GM12891 (cell line): Measurements from ENCODE around the gene ADD2.
A peak's percentile ranks its signal among the peaks of the same experiment; 100 is the strongest.

ENCODE experiments used
- DNase-seq: peaks from one replicate; pipeline ENCODE4 v3.0.0; 2011; ENCODE audit warnings: low spot score; ENCODE audit not compliant: insufficient read length
- FAIRE-seq: peaks from 2 replicates; lab custom pipeline; 2011; peaks lifted over from hg19 to GRCh38; lab: Jason Lieb, UNC
- PAX5 ChIP-seq: IDR thresholded peaks from 2 replicates; pipeline ENCODE4 v1.6.1; 2011; ENCODE audit warnings: low read length, moderate library complexity, mild to moderate bottlenecking; ENCODE audit not compliant: insufficient read depth, severe bottlenecking
- POLR2A ChIP-seq: IDR thresholded peaks from 2 replicates; pipeline ENCODE4 v1.6.1; 2011; ENCODE audit warnings: low read depth, low read length, control low read depth
- POLR2AphosphoS5 ChIP-seq: IDR thresholded peaks from 2 replicates; pipeline ENCODE4 v1.6.1; 2011; ENCODE audit warnings: low read depth, low read length, control low read depth
- POU2F2 ChIP-seq: IDR thresholded peaks from 2 replicates; pipeline ENCODE4 v1.6.1; 2011; ENCODE audit warnings: low read depth, mild to moderate bottlenecking, control low read depth, low read length, moderate library complexity
- SPI1 ChIP-seq: IDR thresholded peaks from 2 replicates; pipeline ENCODE4 v1.6.1; 2011; ENCODE audit warnings: low read depth, low read length, control low read depth
- TAF1 ChIP-seq: IDR thresholded peaks from 2 replicates; pipeline ENCODE4 v1.6.1; 2011; ENCODE audit warnings: low read depth, low read length, control low read depth

The ADD2 gene

GRCh38 chr2:70645733-70646419, 122.1 kb downstream of the ADD2 start:
- no peak for DNase-seq
- TF ChIP-seq POLR2A (no peak), POU2F2 (no peak), PAX5 (no peak), SPI1 (no peak), POLR2AphosphoS5 (no peak), TAF1 (no peak)
- no peak for FAIRE-seq

GRCh38 chr2:70643715-70644114, 124.3 kb downstream of the ADD2 start:
- no peak for TF ChIP-seq TAF1
- TF ChIP-seq POU2F2 = no peak
- no peak for TF ChIP-seq PAX5
- no peak for TF ChIP-seq POLR2AphosphoS5
- TF ChIP-seq SPI1 = no peak
- TF ChIP-seq POLR2A = no peak
- FAIRE-seq = no peak
- no peak for DNase-seq

GRCh38 chr2:70641263-70641784, 126.7 kb downstream of the ADD2 start:
- FAIRE-seq = no peak
- TF ChIP-seq POLR2A (no peak), POLR2AphosphoS5 (no peak), PAX5 (no peak), SPI1 (no peak), TAF1 (no peak), POU2F2 (no peak)
- no peak for DNase-seq

DNA sequence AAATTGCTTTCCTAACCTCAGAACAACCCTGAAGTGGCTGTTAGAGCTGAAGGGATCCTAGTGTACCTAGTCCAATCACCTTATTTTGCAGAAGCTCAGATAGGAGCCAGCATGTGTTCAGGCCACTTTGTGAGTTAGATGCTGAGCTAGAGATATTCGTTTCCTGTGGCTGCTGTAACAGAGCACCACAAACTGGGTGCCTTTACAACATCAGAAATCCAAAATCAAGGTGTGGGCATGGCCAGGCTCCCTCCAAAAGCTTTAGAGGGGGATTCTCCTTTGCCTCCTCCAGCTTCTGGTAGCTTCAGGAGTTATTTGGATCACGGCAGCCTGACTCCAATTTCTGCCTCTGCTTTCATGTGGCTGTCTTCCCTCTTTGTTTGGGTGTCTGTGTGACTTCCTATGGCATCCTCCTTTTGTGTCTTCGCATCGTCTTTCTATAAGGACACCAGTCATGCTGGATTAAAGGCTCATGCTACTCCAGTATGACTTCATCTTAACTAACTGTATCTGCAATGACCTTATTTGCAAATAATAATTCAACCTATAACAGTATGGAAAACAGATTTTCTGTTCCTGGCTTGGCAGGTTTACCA, 128.1 kb downstream of the ADD2 start:
- no peak for TF ChIP-seq POU2F2
- TF ChIP-seq POLR2AphosphoS5 = no peak
- TF ChIP-seq SPI1 = no peak

DNA sequence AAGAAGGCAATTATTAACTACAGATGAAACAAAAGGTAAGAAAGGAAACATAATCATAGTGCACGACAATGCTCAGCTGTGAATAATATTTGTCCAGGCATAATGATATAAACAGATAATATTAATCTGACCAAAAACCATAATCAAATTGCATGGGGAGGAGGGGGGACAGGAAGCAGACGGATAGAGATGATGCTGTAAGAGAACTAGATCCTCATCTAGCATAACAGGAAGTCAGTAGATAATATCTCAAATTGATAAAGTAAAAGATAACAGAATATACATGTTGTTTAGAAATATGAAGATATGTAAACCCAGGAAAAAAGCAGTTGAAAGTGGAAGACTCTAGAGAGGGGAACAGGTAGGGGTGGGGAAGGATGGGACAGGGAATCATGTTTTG, 129.4 kb downstream of the ADD2 start:
- TF ChIP-seq PAX5 (no peak), POU2F2 (no peak), POLR2A (no peak), SPI1 (no peak), POLR2AphosphoS5 (no peak), TAF1 (no peak)
- FAIRE-seq = no peak
- DNase-seq = no peak

More for the DNA sequence above, 128.1 kb downstream of the ADD2 start:
- DNase-seq (no peak), FAIRE-seq (no peak)

- no peak for DNase-seq
- TF ChIP-seq TAF1 (no peak), SPI1 (no peak), PAX5 (no peak), POU2F2 (no peak), POLR2AphosphoS5 (no peak), POLR2A (no peak)
- no peak for FAIRE-seq
Measured at GRCh38 chr2:70633508-70633907, 134.5 kb downstream of the ADD2 start.

DNA sequence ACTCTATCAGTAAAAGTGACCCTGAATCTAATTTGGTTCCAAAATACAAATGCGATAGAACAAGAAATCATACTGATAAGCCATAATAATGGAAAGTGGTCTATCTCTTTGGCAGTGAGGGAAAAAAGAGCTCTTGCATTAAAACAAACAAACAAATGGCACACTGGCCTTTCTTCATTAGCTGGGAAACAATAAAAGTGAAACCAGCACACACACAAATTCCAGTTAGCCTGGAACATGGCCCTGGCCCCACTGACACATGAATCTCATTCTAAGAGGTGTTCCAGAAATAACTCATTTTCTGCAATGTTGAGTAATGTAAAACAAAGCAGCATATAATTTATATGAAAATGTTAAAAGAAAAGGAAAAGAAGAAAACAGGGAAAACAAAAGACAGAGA, 135.0 kb downstream of the ADD2 start:
- TF ChIP-seq POLR2A (no peak), POU2F2 (no peak), PAX5 (no peak), TAF1 (no peak), SPI1 (no peak), POLR2AphosphoS5 (no peak)
- FAIRE-seq (no peak), DNase-seq (no peak)

- no peak for TF ChIP-seq SPI1
- no peak for TF ChIP-seq POLR2AphosphoS5
- TF ChIP-seq POLR2A = no peak
- no peak for TF ChIP-seq POU2F2
- TF ChIP-seq TAF1 = no peak
- TF ChIP-seq PAX5 = no peak
- FAIRE-seq (no peak), DNase-seq (no peak)
Measured at GRCh38 chr2:70632388-70632787, 135.6 kb downstream of the ADD2 start.

- FAIRE-seq (no peak), DNase-seq (no peak)
- TF ChIP-seq POU2F2 = no peak
- TF ChIP-seq PAX5 = no peak
- TF ChIP-seq TAF1 = no peak
- TF ChIP-seq POLR2AphosphoS5 = no peak
- no peak for TF ChIP-seq POLR2A
- peak; percentile 67 for TF ChIP-seq SPI1
Measured at GRCh38 chr2:70630761-70631160, 137.2 kb downstream of the ADD2 start.
